ENCODE data around the gene SLC6A13.

SLC6A13 gene

DNA sequence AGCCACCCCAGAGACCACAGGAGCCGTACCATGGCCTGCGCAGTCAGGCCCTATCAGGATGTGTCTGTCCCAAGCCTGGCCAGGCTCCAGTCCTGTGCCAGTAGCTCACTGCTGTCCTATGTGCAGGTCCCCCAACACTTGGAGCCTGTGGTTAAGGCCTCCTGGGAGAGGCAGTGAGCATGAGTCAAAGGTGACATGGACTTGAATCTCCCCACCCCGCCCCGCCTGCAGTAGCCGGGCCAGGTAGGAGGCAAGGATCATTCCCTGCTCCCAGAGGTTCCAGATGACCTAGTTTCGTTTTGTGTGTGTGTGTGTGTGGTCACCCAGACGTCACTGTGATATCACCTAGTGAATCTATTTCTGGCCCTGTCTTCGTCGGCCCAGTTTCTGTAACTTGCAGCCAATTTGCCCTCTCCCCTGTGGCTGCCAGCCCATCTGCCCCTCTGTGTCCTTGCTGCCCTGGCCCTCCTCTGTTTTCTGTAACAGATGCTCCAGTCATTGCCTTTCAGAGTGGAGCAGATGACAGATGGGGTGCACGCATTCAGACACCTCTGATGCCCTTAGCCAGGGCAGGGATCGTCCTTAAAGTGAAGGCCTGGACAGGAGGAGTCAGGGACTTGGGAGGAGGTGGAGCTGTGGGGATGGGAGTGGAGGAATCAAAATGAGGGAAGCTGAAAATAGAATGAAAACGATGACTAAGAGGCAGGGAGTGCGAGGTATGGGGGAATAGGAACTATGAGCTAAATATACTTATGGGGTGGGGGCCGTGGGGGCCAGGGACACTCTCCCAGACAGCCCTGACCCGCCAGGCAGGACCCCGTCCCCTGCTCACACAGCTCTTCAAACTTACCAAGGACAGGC lies 86.1 kb downstream of the SLC6A13 start:
- no peak for DNase-seq

DNA sequence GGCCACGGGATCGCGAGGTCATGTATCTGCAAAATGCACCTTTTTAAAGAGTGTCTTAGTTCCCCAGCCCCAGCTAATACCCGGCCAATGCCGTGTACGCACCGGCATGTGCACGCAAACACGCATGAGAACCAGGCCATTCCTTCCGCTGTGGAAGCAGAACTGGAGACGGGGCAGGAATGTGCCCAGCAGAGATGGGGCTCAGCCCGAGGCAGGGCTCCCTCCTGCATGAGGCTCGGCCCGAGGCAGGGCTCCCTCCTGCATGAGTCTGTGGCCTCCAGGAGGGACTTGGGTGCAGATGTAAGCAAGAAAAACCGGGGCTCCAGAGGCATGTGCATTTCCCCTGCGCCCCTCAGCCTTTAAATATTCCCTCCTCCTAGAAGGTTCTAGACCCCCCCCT lies 86.9 kb downstream of the SLC6A13 start:
- no peak for DNase-seq

DNA sequence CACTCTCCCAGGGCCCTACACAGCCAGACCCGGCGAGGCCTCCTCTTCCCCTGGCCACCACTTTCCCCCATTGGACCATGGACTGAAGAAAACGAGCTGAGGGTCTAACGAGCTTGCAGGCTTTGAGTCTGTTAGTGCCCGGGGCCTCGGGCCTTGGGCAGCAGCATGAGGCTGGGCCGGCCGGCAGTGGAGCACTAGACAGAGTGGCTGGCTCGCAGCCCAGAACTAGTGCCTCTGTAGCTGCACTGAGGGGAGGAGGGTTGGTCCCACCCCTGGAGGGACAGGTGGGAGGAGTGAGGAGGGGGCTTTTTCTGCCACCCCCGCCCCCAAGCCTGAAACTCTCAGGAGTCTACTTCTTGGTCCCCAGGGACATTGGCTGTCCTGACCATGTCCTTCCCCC lies 87.4 kb downstream of the SLC6A13 start:
- no peak for DNase-seq

DNA sequence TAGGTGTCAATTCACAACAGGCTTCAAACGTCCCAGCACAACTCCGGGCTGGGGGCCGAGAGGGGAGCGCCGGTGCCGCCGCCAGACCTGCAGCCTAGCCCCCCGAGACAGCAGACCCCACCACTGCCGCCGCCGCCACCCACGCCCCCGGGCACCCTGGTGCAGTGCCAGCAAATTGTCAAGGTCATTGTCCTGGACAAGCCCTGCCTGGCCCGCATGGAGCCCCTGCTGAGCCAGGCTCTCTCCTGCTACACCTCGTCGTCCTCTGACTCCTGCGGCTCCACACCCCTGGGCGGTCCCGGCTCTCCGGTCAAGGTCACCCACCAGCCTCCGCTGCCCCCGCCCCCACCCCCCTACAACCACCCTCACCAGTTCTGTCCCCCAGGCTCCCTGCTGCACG lies 88.0 kb downstream of the SLC6A13 start:
- DNase-seq = no peak

DNA sequence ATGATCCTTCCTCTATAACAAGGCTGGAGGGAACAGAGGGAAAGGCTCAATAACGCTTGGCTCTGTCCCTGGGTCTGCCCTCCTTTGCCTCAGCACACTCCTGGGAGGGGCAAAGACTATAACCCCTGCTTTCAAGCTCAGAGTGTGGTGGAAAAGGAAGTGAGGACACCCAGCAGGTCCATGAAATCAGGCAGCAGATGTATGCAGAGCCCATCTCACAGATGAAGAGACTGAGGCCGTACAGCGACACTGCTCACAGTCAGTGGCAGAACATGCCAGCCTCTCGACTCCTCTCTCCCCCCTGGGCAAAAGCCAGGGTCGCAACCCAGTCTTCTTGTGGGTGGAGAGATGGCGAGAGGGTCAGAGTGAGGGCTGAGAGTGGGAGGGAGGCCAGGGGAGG lies 88.5 kb downstream of the SLC6A13 start:
- no peak for DNase-seq

DNA sequence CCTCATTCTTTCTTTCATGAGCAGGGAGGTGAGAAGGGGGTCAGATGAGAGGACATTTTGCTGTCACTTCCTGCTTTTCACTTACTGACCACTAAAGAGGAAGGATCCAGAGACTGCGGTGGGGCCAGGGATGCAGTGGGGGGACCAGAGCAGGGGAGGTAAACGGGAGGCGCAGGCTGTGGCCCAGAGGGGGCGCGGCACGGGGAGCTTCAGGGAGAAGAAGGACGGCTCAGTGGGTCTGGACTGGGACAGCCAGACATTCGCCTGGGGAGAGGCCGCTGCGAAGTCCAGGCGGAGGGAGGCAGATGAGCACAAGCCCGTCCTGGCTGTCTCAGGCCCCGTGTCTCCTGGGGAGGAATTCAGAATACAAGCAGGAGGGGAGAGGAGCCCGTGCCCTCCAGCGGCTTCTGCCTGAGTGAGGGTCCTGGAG lies 89.9 kb downstream of the SLC6A13 start:
- no peak for DNase-seq

DNA sequence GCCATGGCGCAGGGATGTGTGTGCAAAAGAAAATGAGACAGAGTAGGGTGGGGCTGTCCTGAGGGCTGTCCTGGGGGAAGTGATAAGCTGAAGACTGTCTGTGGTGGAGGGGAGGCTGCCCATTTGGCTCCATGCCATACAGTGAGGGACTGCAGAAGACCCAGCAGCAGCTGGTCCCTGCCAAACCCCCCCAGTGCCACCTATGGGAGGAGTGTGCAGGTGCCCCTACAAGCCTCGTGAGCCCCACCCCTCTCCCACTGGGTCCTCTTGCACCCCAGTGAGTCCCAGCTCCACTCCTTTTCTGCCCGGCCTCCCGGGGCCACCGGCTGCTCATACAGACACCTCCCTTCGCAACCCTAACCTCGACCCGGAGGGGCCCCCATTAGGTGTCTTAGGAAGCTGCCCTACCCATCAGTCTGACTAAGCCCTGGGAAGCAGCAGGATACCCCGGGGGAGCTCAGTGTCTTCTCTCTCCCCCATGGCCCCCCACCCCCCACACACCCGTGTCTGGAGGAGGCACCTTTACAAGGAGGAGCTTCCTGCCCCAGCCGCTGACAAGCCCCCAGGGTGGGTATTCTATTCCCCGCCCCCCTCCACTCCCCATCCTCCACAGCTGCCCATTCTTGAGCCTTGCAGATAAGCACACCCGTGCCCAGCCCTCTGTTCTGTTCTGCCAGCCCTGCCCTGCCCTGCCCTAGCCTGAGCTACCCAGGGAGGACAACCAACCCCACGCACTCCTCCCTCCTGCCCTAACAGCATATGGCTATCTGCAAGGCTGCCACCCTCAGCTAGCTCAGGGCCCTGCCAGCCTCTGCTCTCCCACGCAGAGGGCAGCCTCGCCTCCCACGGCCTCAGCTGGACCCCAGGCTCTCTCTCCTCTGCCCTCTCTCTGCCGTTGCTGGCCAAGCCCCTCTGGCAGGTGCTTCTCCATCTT lies 90.6 kb downstream of the SLC6A13 start:
- DNase-seq = no peak

DNA sequence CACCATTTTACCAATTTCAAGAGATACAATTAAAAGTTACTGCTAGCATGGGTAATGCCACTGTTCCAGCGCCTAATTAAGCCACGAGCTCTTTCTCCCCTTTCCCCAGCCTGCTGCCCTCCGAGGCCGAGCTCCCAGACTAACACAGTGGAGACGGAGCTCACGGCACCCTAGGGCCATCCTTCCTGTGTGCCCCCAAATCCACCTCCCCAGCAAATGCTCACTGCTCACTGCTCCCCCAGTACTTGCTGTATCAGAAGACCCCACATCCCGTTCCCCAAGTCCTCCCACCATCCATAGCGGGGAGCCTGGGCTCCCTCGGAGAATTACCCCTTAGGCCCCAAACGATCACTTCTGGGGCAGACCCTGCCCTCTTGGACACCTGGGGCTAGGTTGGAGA lies 91.4 kb downstream of the SLC6A13 start:
- DNase-seq = no peak

Measured in activated effector memory CD4-positive, alpha-beta T cell treated with Interleukin-2 at 50 U/mL for 16 hours (primary cell).